ENCODE measurements around the gene RALGPS1.

DNA sequence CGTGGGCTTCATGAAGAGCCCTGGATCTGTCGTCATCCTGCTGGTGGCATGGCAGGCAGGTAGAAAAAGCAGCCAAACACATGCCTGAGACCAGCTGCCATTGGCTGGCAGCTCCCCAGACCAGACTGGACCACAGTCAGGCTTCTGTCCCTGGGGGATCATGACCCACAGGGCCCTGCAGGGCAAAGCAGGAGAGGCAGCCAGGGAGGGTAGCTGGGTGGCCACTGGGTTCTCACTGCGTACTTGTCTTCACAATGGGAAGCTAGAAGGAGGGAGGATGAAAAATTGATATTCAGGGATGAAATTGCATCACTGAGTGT, 282.2 kb downstream of the RALGPS1 start:
- TF ChIP-seq, protein P1, sequence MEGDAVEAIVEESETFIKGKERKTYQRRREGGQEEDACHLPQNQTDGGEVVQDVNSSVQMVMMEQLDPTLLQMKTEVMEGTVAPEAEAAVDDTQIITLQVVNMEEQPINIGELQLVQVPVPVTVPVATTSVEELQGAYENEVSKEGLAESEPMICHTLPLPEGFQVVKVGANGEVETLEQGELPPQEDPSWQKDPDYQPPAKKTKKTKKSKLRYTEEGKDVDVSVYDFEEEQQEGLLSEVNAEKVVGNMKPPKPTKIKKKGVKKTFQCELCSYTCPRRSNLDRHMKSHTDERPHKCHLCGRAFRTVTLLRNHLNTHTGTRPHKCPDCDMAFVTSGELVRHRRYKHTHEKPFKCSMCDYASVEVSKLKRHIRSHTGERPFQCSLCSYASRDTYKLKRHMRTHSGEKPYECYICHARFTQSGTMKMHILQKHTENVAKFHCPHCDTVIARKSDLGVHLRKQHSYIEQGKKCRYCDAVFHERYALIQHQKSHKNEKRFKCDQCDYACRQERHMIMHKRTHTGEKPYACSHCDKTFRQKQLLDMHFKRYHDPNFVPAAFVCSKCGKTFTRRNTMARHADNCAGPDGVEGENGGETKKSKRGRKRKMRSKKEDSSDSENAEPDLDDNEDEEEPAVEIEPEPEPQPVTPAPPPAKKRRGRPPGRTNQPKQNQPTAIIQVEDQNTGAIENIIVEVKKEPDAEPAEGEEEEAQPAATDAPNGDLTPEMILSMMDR (IDR thresholded peaks at IDR 0.05), result no peak
- TF ChIP-seq POLR2A (IDR thresholded peaks at IDR 0.05) (no peak), POLR2AphosphoS5 (IDR thresholded peaks at IDR 0.05) (no peak), EP300 (IDR thresholded peaks at IDR 0.05) (no peak)
